Astrocyte of the spinal cord (primary cell): ENCODE data around the gene FREM1.

Experiments
- DNase-seq: peaks from one replicate; pipeline ENCODE4 v3.0.0; 2011; ENCODE audit warnings: low read depth, low spot score
- H3K4me3 ChIP-seq: 2 replicates; pipeline ENCODE4 v1.5.1; 2011; ENCODE audit warnings: low read depth, mild to moderate bottlenecking, low read length, moderate library complexity
- in situ Hi-C: cut with HindIII; loops from 2 replicates; pipeline ENCODE4 v1.10.0; 2017; ENCODE audit warnings: low sequenced_read_pairs
- TF ChIP-seq, protein P1 (sequence below): IDR thresholded peaks from 2 replicates; pipeline ENCODE4 v1.5.1; 2012; ENCODE audit warnings: low read depth, mild to moderate bottlenecking, low read length, inconsistent platforms

FREM1 gene, protein sequence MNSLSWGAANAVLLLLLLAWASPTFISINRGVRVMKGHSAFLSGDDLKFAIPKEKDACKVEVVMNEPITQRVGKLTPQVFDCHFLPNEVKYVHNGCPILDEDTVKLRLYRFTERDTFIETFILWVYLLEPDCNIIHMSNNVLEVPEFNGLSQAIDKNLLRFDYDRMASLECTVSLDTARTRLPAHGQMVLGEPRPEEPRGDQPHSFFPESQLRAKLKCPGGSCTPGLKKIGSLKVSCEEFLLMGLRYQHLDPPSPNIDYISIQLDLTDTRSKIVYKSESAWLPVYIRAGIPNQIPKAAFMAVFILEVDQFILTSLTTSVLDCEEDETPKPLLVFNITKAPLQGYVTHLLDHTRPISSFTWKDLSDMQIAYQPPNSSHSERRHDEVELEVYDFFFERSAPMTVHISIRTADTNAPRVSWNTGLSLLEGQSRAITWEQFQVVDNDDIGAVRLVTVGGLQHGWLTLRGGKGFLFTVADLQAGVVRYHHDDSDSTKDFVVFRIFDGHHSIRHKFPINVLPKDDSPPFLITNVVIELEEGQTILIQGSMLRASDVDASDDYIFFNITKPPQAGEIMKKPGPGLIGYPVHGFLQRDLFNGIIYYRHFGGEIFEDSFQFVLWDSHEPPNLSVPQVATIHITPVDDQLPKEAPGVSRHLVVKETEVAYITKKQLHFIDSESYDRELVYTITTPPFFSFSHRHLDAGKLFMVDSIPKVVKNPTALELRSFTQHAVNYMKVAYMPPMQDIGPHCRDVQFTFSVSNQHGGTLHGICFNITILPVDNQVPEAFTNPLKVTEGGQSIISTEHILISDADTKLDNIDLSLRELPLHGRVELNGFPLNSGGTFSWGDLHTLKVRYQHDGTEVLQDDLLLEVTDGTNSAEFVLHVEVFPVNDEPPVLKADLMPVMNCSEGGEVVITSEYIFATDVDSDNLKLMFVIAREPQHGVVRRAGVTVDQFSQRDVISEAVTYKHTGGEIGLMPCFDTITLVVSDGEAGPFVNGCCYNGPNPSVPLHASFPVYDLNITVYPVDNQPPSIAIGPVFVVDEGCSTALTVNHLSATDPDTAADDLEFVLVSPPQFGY (N-terminal part only)

DNA sequence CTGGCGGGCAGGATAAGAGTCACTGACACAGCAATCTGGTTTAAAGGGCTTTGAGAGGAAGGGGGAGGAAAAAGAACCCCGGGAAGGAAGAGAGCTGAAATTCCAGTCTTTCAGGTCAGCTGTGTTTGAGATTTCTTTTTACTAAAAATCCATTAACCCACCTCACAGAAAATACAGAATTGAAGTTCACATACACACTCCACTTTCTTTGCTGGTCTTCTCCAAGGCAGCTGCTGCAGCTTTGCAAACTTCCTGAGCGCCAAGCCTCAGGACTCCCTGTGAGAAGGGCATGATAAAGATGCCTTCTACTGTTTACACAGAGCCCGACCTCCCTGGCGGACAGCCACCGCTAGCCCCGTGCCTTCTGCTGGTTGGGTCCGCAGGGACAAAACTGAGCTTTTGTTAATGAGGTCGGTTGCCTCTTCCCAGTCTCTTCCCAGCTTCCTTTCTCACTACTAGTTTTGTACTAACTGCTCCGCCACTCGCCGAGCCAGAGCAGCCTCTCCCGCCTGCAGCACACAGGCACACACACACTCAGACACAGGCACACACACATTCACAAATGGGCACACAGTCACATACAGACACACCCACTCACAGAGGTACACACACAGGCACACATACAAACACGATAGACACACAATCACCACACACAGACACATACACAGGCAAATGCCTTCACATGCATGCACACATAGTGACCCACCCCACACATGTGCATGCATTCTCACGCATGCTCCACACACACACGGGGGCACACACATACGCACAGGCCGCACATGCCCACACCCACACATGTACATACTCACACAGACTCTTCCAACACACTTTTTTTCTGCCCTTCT is at the start of gene FREM1:
TSS of gene FREM1 (minus strand) at position 468 of the 845 bp plus-strand sequence. CDS start 41,451 bp downstream, outside the sequence.
- TF ChIP-seq, protein P1, sequence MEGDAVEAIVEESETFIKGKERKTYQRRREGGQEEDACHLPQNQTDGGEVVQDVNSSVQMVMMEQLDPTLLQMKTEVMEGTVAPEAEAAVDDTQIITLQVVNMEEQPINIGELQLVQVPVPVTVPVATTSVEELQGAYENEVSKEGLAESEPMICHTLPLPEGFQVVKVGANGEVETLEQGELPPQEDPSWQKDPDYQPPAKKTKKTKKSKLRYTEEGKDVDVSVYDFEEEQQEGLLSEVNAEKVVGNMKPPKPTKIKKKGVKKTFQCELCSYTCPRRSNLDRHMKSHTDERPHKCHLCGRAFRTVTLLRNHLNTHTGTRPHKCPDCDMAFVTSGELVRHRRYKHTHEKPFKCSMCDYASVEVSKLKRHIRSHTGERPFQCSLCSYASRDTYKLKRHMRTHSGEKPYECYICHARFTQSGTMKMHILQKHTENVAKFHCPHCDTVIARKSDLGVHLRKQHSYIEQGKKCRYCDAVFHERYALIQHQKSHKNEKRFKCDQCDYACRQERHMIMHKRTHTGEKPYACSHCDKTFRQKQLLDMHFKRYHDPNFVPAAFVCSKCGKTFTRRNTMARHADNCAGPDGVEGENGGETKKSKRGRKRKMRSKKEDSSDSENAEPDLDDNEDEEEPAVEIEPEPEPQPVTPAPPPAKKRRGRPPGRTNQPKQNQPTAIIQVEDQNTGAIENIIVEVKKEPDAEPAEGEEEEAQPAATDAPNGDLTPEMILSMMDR: no peak
- peak; percentile 22 for DNase-seq
- no peak within 1 kb of the TSS for H3K4me3 ChIP-seq
- in situ Hi-C loops: no loop called here

DNA sequence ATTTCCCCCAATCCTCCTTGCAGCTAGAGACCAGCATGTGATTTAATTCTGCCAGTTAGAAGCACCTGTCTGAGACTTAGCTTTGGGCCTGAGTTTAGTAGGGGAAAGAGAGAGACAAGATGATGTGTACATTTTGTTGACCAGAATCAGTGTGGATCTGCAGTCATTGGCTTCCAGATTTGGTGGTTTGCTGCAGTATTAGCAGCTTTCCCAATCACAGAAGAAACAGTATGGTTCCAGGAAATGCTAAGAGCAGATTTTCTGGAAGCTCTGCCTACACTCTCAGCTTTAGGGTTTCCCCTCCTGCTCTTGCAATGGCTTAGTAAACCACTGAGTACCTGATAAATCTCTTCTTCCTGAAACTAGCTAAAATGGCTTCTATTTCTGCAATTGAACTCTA is 48.8 kb upstream of the FREM1 start:
- no peak for DNase-seq
- in situ Hi-C loops: no loop called here
- H3K4me3 ChIP-seq: no peak overlapping the region
- TF ChIP-seq, protein P1: no peak

DNA sequence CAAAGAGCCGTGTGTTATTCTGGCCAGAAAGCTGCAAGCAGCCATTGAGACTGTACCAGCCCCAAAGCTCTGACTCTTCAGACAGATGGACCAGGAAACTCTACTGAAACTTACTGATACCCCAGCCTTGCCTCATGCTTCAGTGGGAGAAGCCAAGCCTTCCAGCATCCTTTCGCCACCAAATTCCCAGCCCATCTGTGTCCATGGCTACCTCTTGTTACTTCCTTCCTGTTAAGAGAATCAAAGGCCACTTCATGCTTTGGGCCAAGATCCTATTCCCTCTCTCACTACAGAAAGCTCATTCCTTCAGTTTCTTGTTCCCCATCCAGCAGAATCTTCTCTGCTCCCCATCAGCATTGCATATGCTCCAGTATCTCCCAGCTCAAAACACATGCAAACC is 46.9 kb upstream of the FREM1 start:
- no peak for DNase-seq
- TF ChIP-seq, protein P1: no peak
- in situ Hi-C loops: no loop called here
- H3K4me3 ChIP-seq: no peak overlapping the region

DNA sequence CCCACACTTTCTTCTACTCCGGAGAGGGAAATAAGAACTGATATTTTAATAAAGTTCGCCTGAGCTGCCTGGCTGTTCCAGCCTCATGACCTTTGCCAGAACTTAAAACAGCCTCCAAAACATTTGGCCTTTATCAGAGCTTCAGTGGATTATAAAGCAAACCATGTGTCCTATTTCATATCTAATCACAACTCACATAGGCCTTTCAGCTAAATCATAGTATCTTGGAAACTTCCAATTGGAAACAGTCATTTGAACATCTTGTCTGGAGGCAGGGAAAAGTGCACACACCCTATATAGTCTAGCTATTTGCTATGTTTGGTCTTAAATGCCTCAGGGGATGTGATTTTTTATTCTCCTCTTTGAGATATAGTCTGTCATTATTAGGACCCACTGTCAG is 46.0 kb upstream of the FREM1 start:
- in situ Hi-C loops: no loop called here
- TF ChIP-seq, protein P1: no peak
- no peak for DNase-seq
- no peak overlapping the region for H3K4me3 ChIP-seq

DNA sequence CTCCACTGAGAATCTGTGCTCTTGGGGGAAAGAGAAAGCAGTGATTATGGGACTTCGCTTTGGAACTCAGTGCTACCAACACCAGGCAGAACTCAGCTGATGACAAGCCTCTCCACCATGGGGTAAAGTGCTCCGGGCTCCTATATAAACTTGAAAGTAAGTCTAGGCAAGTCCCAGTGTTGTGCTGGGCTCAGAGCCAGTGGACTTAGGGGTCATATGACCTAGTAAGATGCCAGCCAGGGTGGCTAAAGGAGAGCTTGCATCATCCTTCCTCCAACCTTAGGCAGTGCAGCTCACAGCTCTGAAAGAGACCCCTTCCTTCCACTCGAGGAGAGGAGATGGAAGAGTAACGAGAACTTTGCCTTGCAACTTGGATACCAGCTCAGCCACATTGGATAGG is 35.1 kb upstream of the FREM1 start:
- TF ChIP-seq, protein P1: no peak
- in situ Hi-C loops: no loop called here
- no peak overlapping the region for H3K4me3 ChIP-seq
- no peak for DNase-seq
